H1 (cell line): Measurements from ENCODE around the gene IL16. TPM values are rescaled to one million over a fixed set of nuclear protein-coding genes. Genes with fewer than 3 reads are reported as not detected.

Experiments
- CTCF ChIA-PET: fragments of 300-600 bp; sonication (Branson Sonifier 250); formaldehyde crosslinking; loops from one replicate; lab custom pipeline; 2021; ENCODE audit not compliant: partially characterized antibody; lab: Charles Lee
- POLR2A ChIA-PET: fragments of 300-600 bp; sonication (Branson Sonifier 250); formaldehyde crosslinking; loops from one replicate; lab custom pipeline; 2021; ENCODE audit warnings: inconsistent platforms; ENCODE audit not compliant: partially characterized antibody; lab: Charles Lee
- DNase-seq, 2 experiments: peaks; one replicate each; pipeline versions ENCODE4 v3.0.0 to v3.0.0-alpha.2; 2010 to 2022; ENCODE audit warnings: low spot score in 2 of 2, low read depth in 1 of 2, mixed read lengths in 1 of 2
- FAIRE-seq: peaks from 2 replicates; lab custom pipeline; 2011; peaks lifted over from hg19 to GRCh38; lab: Jason Lieb, UNC
- H2AFZ ChIP-seq: 2 replicates; pipeline ENCODE4 v1.8.1; 2012; ENCODE audit warnings: low read length, inconsistent platforms
- H2AK5ac ChIP-seq: 2 replicates; pipeline ENCODE4 v1.6.1; 2013; ENCODE audit warnings: low read depth, low read length
- H2BK120ac ChIP-seq: replicated peaks from 2 replicates; pipeline ENCODE3; 2013; ENCODE audit warnings: low read depth, low read length, inconsistent platforms
- H2BK12ac ChIP-seq: 2 replicates; pipeline ENCODE4 v1.6.1; 2013; ENCODE audit warnings: low read depth, low read length
- H2BK15ac ChIP-seq: 2 replicates; pipeline ENCODE4 v1.6.1; 2013; ENCODE audit warnings: low read length
- H2BK20ac ChIP-seq: 2 replicates; pipeline ENCODE4 v1.6.1; 2013; ENCODE audit warnings: low read length
- H2BK5ac ChIP-seq: 2 replicates; pipeline ENCODE4 v1.6.1; 2013; ENCODE audit warnings: low read depth, low read length
- H3K14ac ChIP-seq: 2 replicates; pipeline ENCODE4 v1.6.1; 2013; ENCODE audit warnings: inconsistent platforms; ENCODE audit not compliant: insufficient read length
- H3K18ac ChIP-seq: 2 replicates; pipeline ENCODE4 v1.6.1; 2013; ENCODE audit warnings: low read length; ENCODE audit errors: extremely low read depth
- H3K23ac ChIP-seq: 2 replicates; pipeline ENCODE4 v1.6.1; 2013; ENCODE audit warnings: inconsistent platforms; ENCODE audit not compliant: insufficient read length
- H3K23me2 ChIP-seq: 2 replicates; pipeline ENCODE4 v1.6.1; 2013; ENCODE audit warnings: low read depth, low read length
- H3K27ac ChIP-seq: 2 replicates; pipeline ENCODE4 v1.6.1; 2011; ENCODE audit warnings: low read depth, low read length, inconsistent platforms
- H3K27me3 ChIP-seq, 4 experiments: replicated peaks in 1 of 4; 1 replicate in 1 of 4; 2 replicates in 3 of 4; pipeline versions ENCODE4 v1.6.1 to v1.8.1; 2011 to 2013; ENCODE audit warnings: low read length in 3 of 4, mild to moderate bottlenecking in 3 of 4, inconsistent platforms in 2 of 4, mixed read lengths in 2 of 4, moderate library complexity in 1 of 4; ENCODE audit not compliant: control insufficient read depth in 3 of 4, insufficient read depth in 3 of 4; ENCODE audit errors: extremely low read depth in 1 of 4
- H3K36me3 ChIP-seq, 4 experiments: 2 replicates each; pipeline versions ENCODE4 v1.6.1 to v1.8.1; 2011 to 2013; ENCODE audit warnings: mild to moderate bottlenecking in 4 of 4, low read length in 3 of 4, moderate library complexity in 2 of 4, control low read depth in 1 of 4, inconsistent platforms in 1 of 4; ENCODE audit not compliant: insufficient read depth in 4 of 4, control insufficient read depth in 2 of 4
- H3K4ac ChIP-seq: replicated peaks from 2 replicates; pipeline ENCODE3; 2013; ENCODE audit warnings: low read length, low read depth, mixed read lengths, inconsistent platforms; ENCODE audit not compliant: insufficient read length
- H3K4me1 ChIP-seq, 4 experiments: replicated peaks in 1 of 4; 1 replicate in 1 of 4; 2 replicates in 3 of 4; pipeline versions ENCODE4 v1.6.1 to v1.8.1; 2011 to 2013; ENCODE audit warnings: low read length in 3 of 4, inconsistent platforms in 2 of 4, mixed read lengths in 1 of 4; ENCODE audit not compliant: insufficient read depth in 4 of 4, control insufficient read depth in 3 of 4
- H3K4me2 ChIP-seq, 2 experiments: 2 replicates each; pipeline versions ENCODE4 v1.6.1 to v1.8.1; 2011 to 2013; ENCODE audit warnings: low read depth in 2 of 2, low read length in 2 of 2, control low read depth in 1 of 2, inconsistent platforms in 1 of 2, mild to moderate bottlenecking in 1 of 2; ENCODE audit not compliant: insufficient read depth in 1 of 2
- H3K4me3 ChIP-seq, 4 experiments: fragments of 200-600, 300-600 bp in 1 of 4; sonication (generic), shearing (Covaris generic), sonication (Bioruptor Twin) in 1 of 4; 2 replicates each; pipeline versions ENCODE4 v1.5.1 to v1.8.1; 2011 to 2016; ENCODE audit warnings: low read length in 4 of 4, low read depth in 3 of 4, control low read depth in 2 of 4, inconsistent platforms in 2 of 4, mild to moderate bottlenecking in 2 of 4, mixed read lengths in 1 of 4, moderate library complexity in 1 of 4; ENCODE audit not compliant: insufficient read depth in 2 of 4; ENCODE audit errors: extremely low read depth in 1 of 4
- H3K56ac ChIP-seq: replicated peaks from 2 replicates; pipeline ENCODE3; 2013; ENCODE audit warnings: low read depth, mild to moderate bottlenecking, mixed read lengths, low read length, inconsistent platforms; ENCODE audit not compliant: insufficient read length
- H3K79me1 ChIP-seq: 2 replicates; pipeline ENCODE4 v1.6.1; 2013; ENCODE audit warnings: low read depth, low read length, control low read depth
- H3K79me2 ChIP-seq, 2 experiments: 2 replicates each; pipeline versions ENCODE4 v1.6.1 to v1.8.1; 2012 to 2013; ENCODE audit warnings: low read length in 2 of 2, mild to moderate bottlenecking in 2 of 2, inconsistent platforms in 1 of 2; ENCODE audit not compliant: insufficient read depth in 2 of 2, control insufficient read depth in 1 of 2
- H3K9ac ChIP-seq, 4 experiments: replicated peaks in 1 of 4; 1 replicate in 1 of 4; 2 replicates in 3 of 4; pipeline versions ENCODE4 v1.6.1 to v1.8.1; 2011 to 2013; ENCODE audit warnings: low read depth in 3 of 4, low read length in 3 of 4, control low read depth in 2 of 4, mild to moderate bottlenecking in 2 of 4, moderate library complexity in 2 of 4, inconsistent platforms in 1 of 4; ENCODE audit errors: extremely low read depth in 1 of 4
- H3K9me3 ChIP-seq, 2 experiments: 2 replicates each; pipeline versions ENCODE4 v1.6.1 to v1.8.1; 2012 to 2013; ENCODE audit warnings: mild to moderate bottlenecking in 2 of 2, moderate library complexity in 2 of 2, control low read depth in 1 of 2, inconsistent platforms in 1 of 2, low read depth in 1 of 2, low read length in 1 of 2, mixed read lengths in 1 of 2; ENCODE audit not compliant: insufficient read depth in 2 of 2
- H4K20me1 ChIP-seq, 2 experiments: replicated peaks in 1 of 2; 2 replicates each; pipeline versions ENCODE3 to v1.8.1; 2011 to 2013; ENCODE audit warnings: inconsistent platforms in 2 of 2, low read length in 2 of 2, mild to moderate bottlenecking in 1 of 2; ENCODE audit not compliant: insufficient read depth in 2 of 2, control insufficient read depth in 1 of 2
- H4K5ac ChIP-seq: 2 replicates; pipeline ENCODE4 v1.6.1; 2013; ENCODE audit warnings: low read length, low read depth, mixed read lengths, inconsistent platforms; ENCODE audit not compliant: insufficient read length
- H4K8ac ChIP-seq: 2 replicates; pipeline ENCODE4 v1.8.0; 2013; ENCODE audit warnings: mild to moderate bottlenecking, moderate library complexity, low read length, inconsistent platforms; ENCODE audit not compliant: insufficient read depth; ENCODE audit errors: extremely low read depth
- H4K91ac ChIP-seq: replicated peaks from 2 replicates; pipeline ENCODE3; 2013; ENCODE audit warnings: low read length, mixed read lengths, inconsistent platforms; ENCODE audit not compliant: insufficient read length
- BACH1 ChIP-seq: IDR thresholded peaks from 2 replicates; pipeline ENCODE4 v1.6.1; 2012; ENCODE audit warnings: low read length, improper control_type of control experiment
- BRCA1 ChIP-seq: IDR thresholded peaks from 2 replicates; pipeline ENCODE4 v1.6.1; 2012; ENCODE audit warnings: low read depth, low read length, improper control_type of control experiment
- CEBPB ChIP-seq: IDR thresholded peaks from 2 replicates; pipeline ENCODE4 v1.6.1; 2012; ENCODE audit warnings: low read depth, low read length
- CHD2 ChIP-seq: IDR thresholded peaks from 2 replicates; pipeline ENCODE4 v1.6.1; 2012; ENCODE audit warnings: low read length, improper control_type of control experiment
- E2F6 ChIP-seq: IDR thresholded peaks from 2 replicates; pipeline ENCODE4 v1.6.1; 2012; ENCODE audit warnings: inconsistent platforms
- KDM5A ChIP-seq: fragments of 200-600 bp; IDR thresholded peaks from 2 replicates; pipeline ENCODE4 v1.7.1; 2012; ENCODE audit warnings: mild to moderate bottlenecking, low read length, inconsistent platforms, mixed read lengths
- RXRA ChIP-seq: IDR thresholded peaks from 2 replicates; pipeline ENCODE4 v1.6.1; 2011; ENCODE audit warnings: low read depth, mild to moderate bottlenecking, low read length, moderate library complexity; ENCODE audit not compliant: insufficient read depth
- SAP30 ChIP-seq: fragments of 300-600 bp; sonication (generic); IDR thresholded peaks from 2 replicates; pipeline ENCODE4 v1.7.1; 2012; ENCODE audit warnings: low read length, moderate library complexity, mild to moderate bottlenecking, inconsistent platforms; ENCODE audit not compliant: insufficient read depth, insufficient replicate concordance
- SP2 ChIP-seq: IDR thresholded peaks from 2 replicates; pipeline ENCODE4 v1.6.1; 2012; ENCODE audit warnings: mild to moderate bottlenecking, low read length, inconsistent platforms
- YY1 ChIP-seq: IDR thresholded peaks from 2 replicates; pipeline ENCODE4 v1.6.1; 2011; ENCODE audit warnings: low read depth, mild to moderate bottlenecking, low read length
- WGBS, 2 experiments: shearing (Covaris generic) in 1 of 2; methylation state at CpG; one replicate each; pipeline versions ENCODE4 v1.1.6 to v1.1.7; 2013 to 2015; ENCODE audit warnings: low lambda C conversion rate in 2 of 2, mixed read lengths in 2 of 2, inconsistent platforms in 1 of 2, low coverage in 1 of 2, missing lambda C conversion rate in 1 of 2; ENCODE audit not compliant: insufficient replicate concordance in 2 of 2, insufficient coverage in 1 of 2, insufficient read length in 1 of 2; ENCODE audit errors: extremely low coverage in 1 of 2, missing lambda C conversion rate in 1 of 2; 5-methylcytosine and 5-hydroxymethylcytosine counted together
- polyA plus RNA-seq, 7 experiments: library from polyadenylated mRNA; depleted of rRNA in 3 of 7; stranded (reverse) in 5 of 7; unstranded in 2 of 7; fragments of >200 nt in 5 of 7; fragments of 200-250 nt in 2 of 7; gene quantifications; 1 replicate in 5 of 7; 2 replicates in 1 of 7; 4 replicates in 1 of 7; pipeline versions ENCODE4 v1.2.1 to v1.2.3, GENCODE V29; 2011 to 2013; ENCODE audit warnings: missing spikeins in 2 of 7, mixed read lengths in 2 of 7
- total RNA-seq: library from RNA; stranded (reverse); fragmentation: NEBNext Ultra II Directional; extraction: Animal tissue kit (Norgen Biotek cat#: 25700); gene quantifications from 2 replicates; pipeline ENCODE4 v1.2.1, GENCODE V29; 2021
- TF ChIP-seq, protein P1 (sequence below): IDR thresholded peaks from 2 replicates; pipeline ENCODE4 v1.6.1; 2011; ENCODE audit warnings: low read length, improper control_type of control experiment

Gene IL16
- total and polyA plus RNA-seq, 2 of the 8 experiments (the other 6 are each of a cell fraction or from before 2014, with no cell fraction given) = 0.03 to 0.09 TPM

DNA sequence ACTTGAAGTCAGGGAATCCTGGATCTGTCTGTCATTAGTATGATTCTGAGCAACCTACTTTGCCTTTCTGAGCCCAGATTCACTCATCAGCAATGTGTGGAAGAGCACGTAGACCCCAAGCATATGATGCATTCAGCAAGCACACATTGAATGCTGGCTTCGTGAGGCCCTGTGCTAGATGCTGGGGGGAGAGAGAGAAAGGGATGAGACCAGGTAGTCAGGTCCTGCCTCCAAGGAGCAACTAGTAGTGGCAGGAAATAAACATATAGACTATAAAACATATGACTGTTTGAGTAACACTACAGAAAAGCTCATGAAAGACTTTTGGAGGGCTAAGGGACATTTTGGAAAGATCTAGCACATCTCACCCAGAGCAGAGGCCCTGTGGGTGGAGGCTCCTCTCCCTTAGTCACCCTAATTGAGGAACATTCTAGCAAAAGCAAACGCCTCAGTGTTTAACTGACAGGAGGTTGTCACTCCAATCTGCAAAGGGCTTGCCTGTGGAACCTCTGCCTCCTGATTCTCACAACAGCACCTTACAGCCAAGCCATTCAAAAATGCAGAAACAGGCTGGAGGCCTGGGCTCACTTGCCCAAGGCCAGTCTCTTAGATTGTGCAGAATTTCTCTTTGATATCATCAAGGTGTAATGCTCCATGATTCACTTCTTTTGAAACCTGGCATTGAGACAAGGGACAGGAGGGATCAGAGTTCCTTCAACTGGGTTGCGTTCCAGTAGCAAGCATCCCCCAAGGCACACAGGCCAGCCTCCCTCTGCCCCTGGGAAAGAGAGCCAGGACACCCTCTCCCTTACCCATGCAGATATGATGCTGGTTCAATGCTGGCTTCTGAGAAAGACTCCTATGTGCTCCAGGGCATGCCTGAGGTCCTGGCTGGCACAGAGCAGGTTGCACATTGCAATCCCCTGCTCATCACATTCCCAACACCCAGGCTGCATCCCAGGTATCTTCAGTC is 101.2 kb downstream of the IL16 start:
- H4K5ac ChIP-seq = no peak overlapping the region
- H3K56ac ChIP-seq = no peak overlapping the region
- no peaks in the 10 kb centered on the region for H3K36me3 ChIP-seq
- ChIA-PET CTCF (interaction anchor here (1.0 to 1.3 kb wide), 2 partner anchors 30 to 33 kb away, joined by 3 read pairs; no protein-coding TSS in a partner anchor), POLR2A (no interaction called here)
- no peak overlapping the region for H2BK20ac ChIP-seq
- no peak overlapping the region for H2BK120ac ChIP-seq
- no peaks in the 10 kb centered on the region for H3K79me1 ChIP-seq
- no peaks in the 10 kb centered on the region for H3K23me2 ChIP-seq
- H3K27me3 ChIP-seq = no peaks in the 10 kb centered on the region; a peak in 1 of 7 replicates
- peaks cover 2 to 11% (median 7%) of the 10 kb centered on the region in 4 experiments; a peak in 5 of 7 replicates for H3K4me1 ChIP-seq
- no peak overlapping the region for H3K4me3 ChIP-seq
- H3K4ac ChIP-seq = no peak overlapping the region
- H2BK12ac ChIP-seq = no peak overlapping the region
- no peak overlapping the region for H2AFZ ChIP-seq
- no peak overlapping the region for H2BK5ac ChIP-seq
- no peak overlapping the region for H3K18ac ChIP-seq
- no peak overlapping the region for H4K91ac ChIP-seq
- H4K8ac ChIP-seq = no peak overlapping the region
- H3K23ac ChIP-seq = no peak overlapping the region
- no peaks in the 10 kb centered on the region for H3K79me2 ChIP-seq
- no peak overlapping the region for H3K14ac ChIP-seq
- no peak for FAIRE-seq
- WGBS, 2 experiments = 88% methylated on average over 4 of the region's 4 CpGs; no CpG with 5 or more reads in 1 of the 2 experiments
- no peaks in the 10 kb centered on the region for H3K9me3 ChIP-seq
- no peak overlapping the region for H3K4me2 ChIP-seq
- DNase-seq = no peak
- no peaks in the 10 kb centered on the region for H4K20me1 ChIP-seq
- no peak overlapping the region for H3K27ac ChIP-seq
- H3K9ac ChIP-seq = no peak overlapping the region
- H2AK5ac ChIP-seq = no peak overlapping the region
- no peak overlapping the region for H2BK15ac ChIP-seq
- TF ChIP-seq E2F6 = no peak
- no peak for TF ChIP-seq SP2
- no peak for TF ChIP-seq YY1
- TF ChIP-seq BACH1 = no peak
- TF ChIP-seq KDM5A = no peak
- TF ChIP-seq BRCA1 = no peak
- no peak for TF ChIP-seq CEBPB
- no peak for TF ChIP-seq SAP30
- TF ChIP-seq, protein P1, sequence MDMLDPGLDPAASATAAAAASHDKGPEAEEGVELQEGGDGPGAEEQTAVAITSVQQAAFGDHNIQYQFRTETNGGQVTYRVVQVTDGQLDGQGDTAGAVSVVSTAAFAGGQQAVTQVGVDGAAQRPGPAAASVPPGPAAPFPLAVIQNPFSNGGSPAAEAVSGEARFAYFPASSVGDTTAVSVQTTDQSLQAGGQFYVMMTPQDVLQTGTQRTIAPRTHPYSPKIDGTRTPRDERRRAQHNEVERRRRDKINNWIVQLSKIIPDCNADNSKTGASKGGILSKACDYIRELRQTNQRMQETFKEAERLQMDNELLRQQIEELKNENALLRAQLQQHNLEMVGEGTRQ = no peak
- TF ChIP-seq CHD2 = no peak
- TF ChIP-seq RXRA = no peak
